HepG2 (cell line): ENCODE results near the gene TOX4.
"Not testable (repeated sequence)": the region's sequence is repeated elsewhere in the genome, so short reads cannot be mapped to it uniquely, and the experiment has no call there.

ENCODE experiments used
- CC2D1A ChIP-seq: sonication (generic); formaldehyde crosslinking; IDR thresholded peaks from 2 replicates; pipeline ENCODE4 v1.8.1; 2023; ENCODE audit warnings: mild to moderate bottlenecking, missing genetic modification reagents
- CHCHD3 ChIP-seq: sonication (generic); formaldehyde crosslinking; IDR thresholded peaks from 2 replicates; pipeline ENCODE4 v1.8.0; 2022; ENCODE audit warnings: mild to moderate bottlenecking, missing genetic modification reagents, moderate library complexity
- RBAK ChIP-seq: sonication (generic); formaldehyde crosslinking; IDR thresholded peaks from 2 replicates; pipeline ENCODE4 v1.5.1; 2020; ENCODE audit warnings: mild to moderate bottlenecking, missing genetic modification reagents

- not testable (repeated sequence) for TF ChIP-seq CHCHD3 (CRISPR knock-in tag); CC2D1A (CRISPR knock-in tag); RBAK
Observed at GRCh38 chr14:21544588-21544987, 67.6 kb downstream of the TOX4 start.
